HepG2 (cell line): ENCODE data around the gene KLC4.

Experiments used
- CBX2 ChIP-seq, 2 experiments: fragments of 200-600 bp in 1 of 2; sonication (generic); formaldehyde crosslinking in 1 of 2; IDR thresholded peaks; 2 replicates each; pipeline versions ENCODE4 v1.7.0 to v1.8.1; 2018 to 2022; ENCODE audit warnings: low read depth in 2 of 2, low read length in 1 of 2, mild to moderate bottlenecking in 1 of 2, missing genetic modification reagents in 1 of 2
- CTCF ChIP-seq: sonication (generic); formaldehyde crosslinking; IDR thresholded peaks from 2 replicates; pipeline ENCODE4 v1.5.0; 2020; ENCODE audit warnings: mild to moderate bottlenecking, missing genetic modification reagents, moderate library complexity
- EZH2 ChIP-seq: conservative IDR thresholded peaks from 2 replicates; pipeline ENCODE4 v1.6.1; 2012; ENCODE audit warnings: mild to moderate bottlenecking, low read depth, low read length, moderate library complexity
- NR2F6 ChIP-seq, 2 experiments: IDR thresholded peaks; 2 replicates each; pipeline ENCODE4 v1.6.1; 2016; ENCODE audit warnings: antibody characterized with exemption in 1 of 2, mild to moderate bottlenecking in 1 of 2
- PAX8 ChIP-seq: sonication (generic); formaldehyde crosslinking; IDR thresholded peaks from 2 replicates; pipeline ENCODE4 v1.8.0; 2022; ENCODE audit warnings: mild to moderate bottlenecking, missing genetic modification reagents, borderline replicate concordance
- POLR2A ChIP-seq, 2 experiments: IDR thresholded peaks; 2 replicates each; pipeline ENCODE4 v1.6.1; 2011; ENCODE audit warnings: low read depth in 2 of 2, low read length in 2 of 2, mild to moderate bottlenecking in 1 of 2, moderate library complexity in 1 of 2; ENCODE audit not compliant: insufficient read depth in 1 of 2
- REST ChIP-seq, 2 experiments: IDR thresholded peaks; 2 replicates each; pipeline ENCODE4 v1.6.1; 2011 to 2012; ENCODE audit warnings: low read length in 2 of 2, borderline replicate concordance in 1 of 2, low read depth in 1 of 2, mild to moderate bottlenecking in 1 of 2, moderate library complexity in 1 of 2
- SMARCE1 ChIP-seq: fragments of 450-650 bp; IDR thresholded peaks from 2 replicates; pipeline ENCODE4 v1.6.1; 2017; ENCODE audit warnings: borderline replicate concordance
- ZBTB44 ChIP-seq: sonication (generic); formaldehyde crosslinking; IDR thresholded peaks from 2 replicates; pipeline ENCODE4 v1.4.0; 2020; ENCODE audit warnings: missing genetic modification reagents
- ZNF121 ChIP-seq: sonication (generic); formaldehyde crosslinking; IDR thresholded peaks from 2 replicates; pipeline ENCODE4 v1.5.0; 2020; ENCODE audit warnings: mild to moderate bottlenecking, missing genetic modification reagents
- ZNF264 ChIP-seq: sonication (generic); formaldehyde crosslinking; IDR thresholded peaks from 2 replicates; pipeline ENCODE4 v1.4.0; 2020; ENCODE audit warnings: missing genetic modification reagents

- TF ChIP-seq NR2F6 (IDR thresholded peaks at IDR 0.05) = no peak
- no peak for TF ChIP-seq NR2F6 (CRISPR knock-in tag; IDR thresholded peaks at IDR 0.05)
- no peak for TF ChIP-seq REST (IDR thresholded peaks at IDR 0.05; ENCODE audit: borderline replicate concordance in 1 of 2, low read depth in 1 of 2, low read length in 2 of 2)
- TF ChIP-seq CTCF (CRISPR knock-in tag) = no peak
- no peak for TF ChIP-seq SMARCE1
- TF ChIP-seq EZH2 = no peak
- TF ChIP-seq ZBTB44 (CRISPR knock-in tag) = no peak
- TF ChIP-seq POLR2A (IDR thresholded peaks at IDR 0.05; ENCODE audit: insufficient read depth in 1 of 2, low read depth in 2 of 2, low read length in 2 of 2) = no peak
- no peak for TF ChIP-seq PAX8 (CRISPR knock-in tag)
- TF ChIP-seq ZNF121 (CRISPR knock-in tag) = no peak
- TF ChIP-seq ZNF264 = no peak
- no peak for TF ChIP-seq CBX2 (IDR thresholded peaks at IDR 0.05; ENCODE audit: low read depth, low read length)
- TF ChIP-seq CBX2 (CRISPR knock-in tag; IDR thresholded peaks at IDR 0.05; ENCODE audit: low read depth) = no peak
Observed at GRCh38 chr6:43120944-43121913, 61.8 kb downstream of the KLC4 start.
